SW 1271 (cell line): Measurements from ENCODE around the gene FAM149A.

Source experiments
- DNase-seq, 2 experiments: peaks; one replicate each; lab custom pipeline; 2025; lab: John Stamatoyannopoulos, UW

FAM149A gene

DNA sequence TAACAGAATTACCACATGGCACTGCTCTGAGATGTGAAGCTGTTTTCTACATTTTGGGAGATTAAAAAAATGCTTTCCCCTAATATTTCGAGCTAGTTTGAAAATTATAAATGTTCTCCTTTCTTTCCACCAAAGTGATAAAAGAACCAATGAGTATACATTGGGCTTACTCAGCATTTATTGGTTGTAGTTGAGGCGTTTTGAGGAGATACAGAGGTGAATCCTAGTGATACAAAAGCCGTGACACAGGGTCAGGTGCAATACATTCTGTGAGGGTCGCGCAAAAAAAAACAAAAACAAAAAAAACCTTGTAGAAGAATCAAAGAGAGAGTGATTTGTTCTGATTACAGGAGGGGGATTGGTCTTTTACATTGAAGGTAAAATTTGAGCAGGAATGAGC, 54.5 kb downstream of the FAM149A start:
- DNase-seq: no peak

DNA sequence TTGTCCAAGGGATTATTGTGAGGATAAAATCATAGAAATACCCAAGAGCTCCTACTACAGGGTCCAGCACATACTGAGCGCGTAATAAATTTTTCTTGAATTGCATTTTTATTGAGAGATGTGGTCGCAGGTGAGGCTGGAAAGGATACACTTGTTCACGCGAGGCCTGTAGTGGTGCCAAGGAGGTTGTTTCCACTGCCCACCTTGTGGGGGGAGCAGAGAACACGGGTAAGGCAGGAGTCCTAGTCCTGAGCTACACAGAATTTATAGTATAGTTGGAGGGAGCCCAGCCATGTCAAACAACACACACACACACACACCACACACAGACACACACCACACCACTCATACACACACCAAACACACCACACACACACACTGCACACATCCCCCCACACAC, 55.1 kb downstream of the FAM149A start:
- no peak for DNase-seq

DNA sequence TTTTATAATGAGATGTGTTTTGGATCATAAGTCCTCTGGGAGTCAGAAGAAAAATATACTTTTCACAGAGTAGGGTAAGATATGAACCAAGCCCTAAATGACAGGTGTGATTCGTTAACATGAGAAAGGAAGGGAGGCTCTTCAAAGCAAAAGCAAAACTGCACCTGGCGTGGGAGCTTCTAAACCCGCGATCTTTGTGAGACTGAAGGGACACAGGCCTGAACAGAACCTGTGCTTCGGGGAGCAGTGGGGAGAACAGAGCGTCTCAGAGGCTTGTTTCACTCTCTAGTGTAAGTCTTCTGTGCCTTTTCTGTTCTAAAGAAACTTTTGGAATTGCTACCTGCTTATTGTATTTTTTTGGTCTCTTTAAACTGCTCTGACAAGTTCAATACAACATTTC, 56.6 kb downstream of the FAM149A start:
- DNase-seq: no peak

DNA sequence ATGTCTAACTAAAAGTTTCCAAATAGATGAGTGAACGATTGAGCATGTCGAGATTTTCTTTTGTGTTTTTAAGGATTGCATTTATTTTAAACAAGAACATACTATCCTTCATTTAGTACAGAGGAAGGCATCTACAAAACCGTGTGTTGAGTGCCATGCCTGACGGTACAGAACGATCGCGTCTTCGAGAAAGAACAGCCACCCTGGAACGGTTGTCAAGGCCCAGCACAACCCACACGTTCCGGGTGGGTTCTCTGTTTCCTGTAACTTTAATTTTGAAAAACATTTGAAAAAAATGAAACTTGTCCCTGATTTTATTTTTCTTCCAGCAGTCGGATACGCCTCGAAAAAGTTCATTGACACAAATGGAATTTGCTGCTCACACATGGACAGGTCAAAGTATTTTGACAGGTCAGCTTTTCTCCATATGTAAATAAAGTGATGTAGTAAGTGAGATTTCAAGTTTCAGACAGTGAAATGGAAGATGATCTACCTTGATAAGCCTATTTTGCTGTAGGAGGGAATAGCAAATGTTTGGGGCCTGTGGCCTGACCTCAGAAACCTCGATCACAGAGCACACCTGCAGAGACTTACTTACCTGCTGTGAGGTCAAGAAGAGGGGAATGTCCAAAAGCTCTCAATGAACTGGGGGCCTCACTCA, 62.5 kb downstream of the FAM149A start:
- no peak for DNase-seq

DNA sequence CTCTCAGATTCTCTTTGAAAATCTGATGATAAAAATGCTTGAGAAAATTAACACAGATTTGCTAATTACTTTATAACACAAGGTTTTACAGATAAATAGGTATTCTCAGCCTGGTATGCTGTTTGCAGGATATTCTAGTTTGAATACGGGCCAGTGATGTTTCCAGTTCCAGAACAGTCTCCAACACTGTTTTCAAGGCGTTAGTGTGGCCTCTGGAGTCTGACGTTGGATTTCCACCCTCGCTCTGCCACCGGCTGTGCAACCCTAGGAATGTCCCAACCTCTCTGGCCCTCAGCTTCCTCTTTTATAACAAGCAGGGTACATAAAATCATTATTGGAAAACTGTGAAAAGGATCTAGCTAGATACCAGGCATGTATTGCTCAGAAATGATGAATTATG, 63.1 kb downstream of the FAM149A start:
- DNase-seq: no peak

DNA sequence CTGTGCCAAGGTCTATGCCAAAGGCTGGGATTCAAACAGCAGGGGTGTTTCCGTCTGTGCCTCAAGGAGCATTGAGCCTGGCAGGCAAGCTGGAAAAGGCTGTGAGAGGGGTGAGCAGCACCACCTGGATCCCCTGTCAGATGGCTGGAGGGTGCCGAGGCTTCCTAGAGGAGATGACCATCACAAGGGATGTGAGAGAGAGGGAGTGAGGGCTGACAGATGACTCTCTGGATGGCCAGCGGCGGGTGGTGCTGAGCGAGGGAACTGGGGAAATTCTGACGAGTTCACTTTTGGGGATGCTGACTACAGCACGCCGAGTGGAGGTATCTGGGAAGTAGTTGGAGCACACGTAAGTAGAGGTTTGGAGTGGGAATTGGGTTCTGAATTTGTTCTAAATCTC, 64.2 kb downstream of the FAM149A start:
- no peak for DNase-seq

DNA sequence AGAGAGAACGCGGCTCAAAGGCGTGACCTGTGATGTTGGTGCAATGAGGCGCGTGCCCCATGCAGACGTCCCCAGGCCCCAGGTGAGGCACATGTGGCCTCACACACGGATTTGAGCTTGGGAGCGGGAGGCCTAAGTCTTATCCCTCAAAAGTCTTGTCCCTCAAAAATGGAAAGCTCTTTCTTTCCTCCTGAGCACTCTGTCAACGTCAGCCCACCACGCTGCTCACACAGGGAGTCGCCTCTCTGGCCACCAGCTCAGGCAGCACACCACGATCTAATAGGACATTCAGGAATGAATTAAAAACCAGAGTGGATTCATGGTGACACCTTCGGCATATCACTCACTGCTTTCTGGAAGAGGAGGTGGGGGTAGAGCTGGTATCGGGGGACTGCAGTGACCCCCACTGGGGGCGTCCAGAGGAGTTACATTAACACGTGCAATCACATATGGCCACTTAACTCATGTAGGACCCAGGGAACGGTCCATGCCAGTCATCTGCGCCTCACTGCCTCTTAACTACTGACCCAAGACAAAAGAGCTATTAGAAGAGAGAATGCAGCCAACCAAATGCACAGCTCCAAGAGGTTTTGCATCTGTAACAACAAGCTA, 64.9 kb downstream of the FAM149A start:
- no peak for DNase-seq

DNA sequence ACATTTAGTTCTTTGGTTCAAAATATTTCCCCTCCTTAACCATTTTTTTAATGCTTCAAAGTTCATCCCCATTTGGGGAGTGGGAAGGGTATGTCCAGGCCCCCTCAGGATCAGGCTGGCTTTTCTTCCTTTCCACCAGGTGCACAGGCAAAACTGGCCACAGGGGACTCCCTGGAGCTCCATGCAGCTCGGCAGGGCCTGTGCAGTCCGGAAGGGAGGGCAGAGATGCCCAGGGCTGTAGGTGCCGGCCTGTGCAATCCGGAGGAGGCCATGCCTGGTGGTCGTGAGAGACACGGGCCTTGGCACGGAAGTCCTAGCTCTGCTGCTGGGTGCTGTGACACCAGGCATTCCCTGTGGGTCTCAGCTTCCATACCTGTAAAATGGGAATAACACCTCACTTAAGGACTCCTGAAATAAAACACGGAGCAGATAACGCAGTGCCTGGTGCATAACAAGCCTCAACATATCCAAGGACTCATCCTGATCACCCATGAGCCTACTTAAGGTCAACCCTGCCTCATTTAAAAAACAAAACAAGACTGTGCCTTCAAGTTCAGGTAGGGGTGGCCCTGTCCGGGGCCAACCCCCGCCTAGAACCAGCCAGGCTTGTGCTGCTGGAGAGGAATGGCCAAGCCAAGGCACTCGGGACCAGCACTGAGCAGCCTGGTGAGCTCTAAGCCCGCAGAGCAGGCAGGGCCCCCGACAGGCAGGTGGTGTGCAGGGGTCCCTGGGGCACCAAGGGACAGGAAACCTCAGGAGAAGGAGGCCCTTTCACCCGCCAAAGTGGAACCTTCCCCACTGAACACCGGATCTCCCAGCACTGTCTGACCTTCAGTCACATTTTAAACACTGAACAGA, 65.7 kb downstream of the FAM149A start:
- DNase-seq: no peak

DNA sequence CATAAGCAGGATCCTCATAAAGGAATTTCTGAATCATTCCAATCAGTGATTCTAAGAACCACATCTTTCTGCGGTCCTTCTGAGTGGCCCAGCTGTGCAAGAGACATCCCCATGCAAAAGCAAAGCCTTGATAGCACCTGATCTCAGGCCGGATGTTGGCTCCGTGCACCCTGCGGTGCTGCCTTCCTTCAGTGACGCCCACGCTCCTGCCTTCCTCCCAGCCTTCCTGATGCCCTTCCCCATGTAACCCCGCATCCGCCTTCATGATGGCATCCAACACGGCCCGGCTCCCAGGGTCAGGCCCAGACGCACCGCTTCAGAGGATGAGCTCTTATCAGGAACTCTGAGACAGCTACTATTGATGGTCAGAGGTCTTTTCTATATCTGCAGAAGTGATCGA, 66.5 kb downstream of the FAM149A start:
- DNase-seq: no peak

DNA sequence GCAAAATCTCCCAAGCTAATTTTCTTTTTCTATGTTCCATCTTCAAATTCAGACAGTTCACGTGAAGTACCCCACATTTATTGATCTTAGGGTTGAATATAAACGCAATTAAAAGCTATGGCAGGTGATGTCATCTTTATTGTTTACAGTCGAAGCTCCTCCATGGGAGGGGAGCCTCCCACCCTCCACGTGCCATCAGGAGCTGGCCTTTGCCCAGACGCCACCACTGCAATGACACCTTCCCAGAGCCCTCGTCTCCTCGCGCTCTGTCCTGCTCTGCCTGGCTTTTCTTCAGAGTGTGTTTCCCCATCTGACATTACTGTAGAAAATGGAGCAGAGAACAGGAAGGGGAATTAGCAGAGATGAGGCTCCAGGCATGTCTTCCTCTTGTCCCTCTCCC, 68.0 kb downstream of the FAM149A start:
- DNase-seq: no peak

DNA sequence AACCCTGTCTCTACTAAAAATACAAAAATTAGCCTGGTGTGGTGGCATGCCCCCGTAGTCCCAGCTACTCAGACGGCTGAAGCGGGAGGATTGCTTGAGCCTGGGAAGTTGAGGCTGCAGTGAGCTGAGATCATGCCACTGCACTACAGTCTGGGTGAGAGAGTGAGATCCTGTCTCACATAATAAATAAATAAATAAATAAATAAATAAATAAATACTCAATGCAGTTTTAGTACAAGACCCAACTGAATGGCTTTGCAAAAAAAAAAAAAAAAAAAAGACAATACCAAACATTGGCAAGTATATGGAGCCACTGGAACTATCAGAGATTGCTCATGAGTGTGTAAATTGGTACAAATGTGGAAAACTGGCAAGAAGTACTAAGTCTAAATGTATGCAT, 83.6 kb downstream of the FAM149A start:
- no peak for DNase-seq

DNA sequence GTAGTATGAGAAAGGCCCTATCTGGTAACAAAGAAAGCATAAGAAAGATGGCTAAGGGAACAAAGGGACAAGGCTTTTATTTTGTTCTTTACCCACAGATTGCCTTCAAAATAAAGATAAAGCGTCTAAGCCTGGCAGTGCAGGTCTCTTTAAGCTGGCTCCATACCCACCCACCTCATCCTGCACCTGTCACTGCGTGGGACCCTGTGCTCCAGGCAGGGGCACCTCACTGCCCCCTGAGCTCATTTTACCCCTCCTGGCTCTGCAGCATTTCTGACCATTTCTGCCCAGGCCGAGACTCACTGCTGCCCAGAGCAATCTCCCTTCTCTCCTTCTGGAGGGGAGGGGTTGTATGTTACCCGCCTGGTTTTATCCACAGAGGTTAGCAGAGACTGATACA, 85.2 kb downstream of the FAM149A start:
- DNase-seq: no peak

DNA sequence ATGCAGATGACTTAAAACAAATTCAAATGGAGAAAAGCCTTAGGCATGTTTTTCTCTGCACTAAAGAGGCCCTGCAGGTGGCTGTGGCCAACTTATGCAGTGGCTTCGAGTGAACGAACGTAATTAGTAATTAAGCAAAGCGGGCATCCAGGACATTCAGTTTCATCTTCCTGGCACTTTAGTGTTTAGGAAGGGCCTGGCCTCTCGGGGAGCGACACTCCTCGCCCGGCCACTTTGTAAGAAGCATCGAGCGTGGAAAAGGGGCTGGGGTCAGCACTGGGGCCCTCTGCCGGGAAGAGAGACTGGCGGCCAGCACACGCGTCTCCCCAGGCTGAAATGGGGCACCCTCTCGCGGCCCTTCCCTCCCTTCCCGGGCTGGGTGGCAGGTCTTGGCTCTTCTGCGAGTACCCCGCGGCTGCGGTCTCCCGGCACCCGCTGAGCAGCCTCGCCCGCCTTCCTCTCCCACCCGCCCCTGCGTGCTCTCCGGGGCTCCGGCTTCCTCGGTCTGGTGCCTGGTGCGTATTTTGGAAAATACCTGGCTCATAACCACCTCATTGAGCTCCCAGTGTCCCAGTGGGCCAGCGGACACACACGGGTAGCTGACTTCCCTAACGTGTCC, 86.2 kb downstream of the FAM149A start:
- peak in 1 of 2 experiments; percentile 34 for DNase-seq

DNA sequence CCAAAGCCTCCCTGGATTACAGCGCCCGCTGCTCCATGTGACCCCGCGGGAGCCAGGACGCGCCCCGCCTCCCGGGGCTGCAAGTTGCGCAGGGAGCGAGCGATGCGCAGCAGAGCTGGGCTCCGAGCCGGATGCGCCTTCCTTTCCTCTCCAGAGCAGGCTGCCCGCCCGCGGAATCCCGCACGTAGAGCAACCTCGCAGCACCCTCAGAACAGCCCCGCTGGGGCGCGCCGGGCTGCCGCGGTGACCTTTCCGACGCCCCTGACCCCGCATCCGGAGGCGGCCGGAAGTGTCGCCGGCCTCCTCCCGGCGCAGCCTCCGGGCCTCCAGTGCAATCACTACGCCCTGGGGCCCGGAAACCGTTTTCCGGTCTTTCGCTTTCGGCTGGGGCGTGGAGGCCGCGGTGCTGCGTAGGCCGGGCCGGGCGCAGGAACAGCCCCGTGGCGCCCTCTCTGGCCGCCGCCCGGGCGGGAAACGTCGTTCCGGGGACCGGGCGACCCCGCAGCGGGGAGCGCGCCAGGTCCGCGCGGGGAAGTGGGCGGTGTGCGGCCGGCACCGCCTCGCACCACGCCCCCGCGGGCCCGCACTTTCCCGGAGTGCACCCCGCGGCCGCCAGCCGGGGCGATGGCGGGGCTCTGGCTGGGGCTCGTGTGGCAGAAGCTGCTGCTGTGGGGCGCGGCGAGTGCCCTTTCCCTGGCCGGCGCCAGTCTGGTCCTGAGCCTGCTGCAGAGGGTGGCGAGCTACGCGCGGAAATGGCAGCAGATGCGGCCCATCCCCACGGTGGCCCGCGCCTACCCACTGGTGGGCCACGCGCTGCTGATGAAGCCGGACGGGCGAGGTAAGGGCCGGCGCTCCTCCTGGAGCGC, 86.9 kb downstream of the FAM149A start, which contains the start of gene CYP4V2:
Gene CYP4V2, plus strand, starts transcription at position 368 of the 866 bp plus-strand sequence. Its CDS starts 257 bp downstream, at position 625.
- DNase-seq: peak; percentile 25 to 51

DNA sequence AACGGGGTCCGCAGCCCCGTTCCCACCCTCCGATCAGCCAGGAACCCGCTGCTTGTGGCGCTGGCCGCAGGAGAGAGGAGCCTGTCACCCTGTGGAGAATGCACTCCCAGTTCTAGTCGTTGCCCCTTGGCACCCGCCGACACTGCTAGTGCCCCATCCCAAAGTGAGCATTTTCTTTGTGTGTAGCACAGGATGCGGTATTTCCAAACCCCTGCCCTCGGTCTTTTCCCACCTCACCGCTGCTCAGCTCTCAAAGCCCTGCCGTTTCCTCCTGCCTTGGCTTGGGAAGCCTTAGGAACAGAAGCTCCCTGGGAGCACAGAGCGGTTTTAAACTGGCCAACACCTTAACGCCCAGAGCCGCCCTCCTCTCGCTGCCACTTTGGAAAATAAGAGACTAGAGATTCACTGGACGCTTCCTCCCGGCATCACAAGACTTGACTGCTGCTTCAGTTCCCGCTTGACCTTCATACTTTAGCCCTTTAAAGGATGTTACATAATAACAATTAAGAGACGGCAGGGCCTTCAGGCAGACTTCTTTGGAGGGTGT, 87.6 kb downstream of the FAM149A start:
- peak in 1 of 2 experiments; percentile 21 for DNase-seq

DNA sequence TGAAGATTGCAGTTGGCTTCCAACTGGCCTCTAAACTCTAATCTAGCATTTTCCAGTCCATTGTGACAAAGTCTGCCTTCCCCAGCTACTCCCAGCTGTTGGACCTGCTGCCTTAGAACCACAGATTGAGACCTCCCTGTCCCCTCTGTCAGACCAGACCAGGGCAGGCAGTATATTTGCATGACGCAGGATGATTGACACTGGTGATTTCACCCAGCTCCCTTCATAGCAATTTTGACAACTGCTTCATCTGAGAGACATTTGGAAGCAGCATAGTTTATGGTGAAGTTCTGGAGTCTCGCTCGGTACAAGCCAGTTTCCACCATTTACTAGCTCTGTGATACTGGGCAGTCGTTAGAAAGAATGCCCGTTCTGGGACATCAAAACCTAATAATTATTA, 89.3 kb downstream of the FAM149A start:
- no peak for DNase-seq

DNA sequence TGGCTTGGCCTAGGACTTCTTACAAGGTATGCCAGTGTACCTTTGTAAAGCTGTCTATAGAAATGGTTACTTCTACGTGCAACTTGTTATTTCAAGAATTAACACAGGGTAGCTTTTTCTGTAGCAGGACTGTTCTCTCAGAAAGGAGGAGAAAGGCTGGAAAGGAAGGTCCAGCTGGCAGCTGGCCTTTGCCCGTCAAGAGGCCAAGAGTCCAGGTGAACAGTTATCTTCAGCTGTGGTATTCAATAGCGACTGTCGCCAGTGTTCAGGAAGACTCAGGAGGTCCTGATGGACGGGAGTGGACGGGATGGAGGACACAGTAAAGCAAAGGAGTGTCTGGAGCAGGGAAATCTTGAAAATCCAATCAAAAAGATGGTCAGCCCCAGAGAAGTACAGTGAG, 91.6 kb downstream of the FAM149A start:
- DNase-seq: no peak

DNA sequence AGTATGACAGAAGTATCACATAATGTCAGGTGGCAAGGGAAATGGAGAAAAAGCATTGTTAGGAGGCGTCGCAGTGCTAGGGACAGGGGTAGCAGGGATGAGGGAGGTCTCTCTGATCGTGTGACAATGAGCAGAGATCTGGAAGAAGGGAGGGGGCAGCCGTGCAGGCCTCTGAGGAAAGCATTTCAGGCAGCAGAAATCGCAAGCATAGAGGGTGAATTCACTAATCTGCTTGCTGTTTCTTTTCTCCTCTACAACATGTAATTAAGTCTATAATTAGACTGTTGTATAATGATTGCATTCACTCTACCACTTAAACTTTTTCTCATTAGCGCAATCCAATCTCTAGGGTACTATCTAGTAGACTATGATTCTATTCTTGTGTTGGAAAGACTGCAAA, 96.0 kb downstream of the FAM149A start:
- DNase-seq: no peak

DNA sequence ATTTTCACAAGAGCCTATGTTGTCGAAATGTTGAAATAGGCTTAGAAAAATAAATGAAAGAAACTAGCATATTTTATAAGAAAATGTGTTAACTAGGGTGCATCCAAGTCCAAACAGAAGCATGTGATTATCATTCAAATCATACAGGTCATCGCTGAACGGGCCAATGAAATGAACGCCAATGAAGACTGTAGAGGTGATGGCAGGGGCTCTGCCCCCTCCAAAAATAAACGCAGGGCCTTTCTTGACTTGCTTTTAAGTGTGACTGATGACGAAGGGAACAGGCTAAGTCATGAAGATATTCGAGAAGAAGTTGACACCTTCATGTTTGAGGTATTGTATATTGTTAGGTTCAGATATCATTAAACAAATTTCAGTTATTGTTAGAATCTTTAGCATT, 96.5 kb downstream of the FAM149A start:
- DNase-seq: no peak

DNA sequence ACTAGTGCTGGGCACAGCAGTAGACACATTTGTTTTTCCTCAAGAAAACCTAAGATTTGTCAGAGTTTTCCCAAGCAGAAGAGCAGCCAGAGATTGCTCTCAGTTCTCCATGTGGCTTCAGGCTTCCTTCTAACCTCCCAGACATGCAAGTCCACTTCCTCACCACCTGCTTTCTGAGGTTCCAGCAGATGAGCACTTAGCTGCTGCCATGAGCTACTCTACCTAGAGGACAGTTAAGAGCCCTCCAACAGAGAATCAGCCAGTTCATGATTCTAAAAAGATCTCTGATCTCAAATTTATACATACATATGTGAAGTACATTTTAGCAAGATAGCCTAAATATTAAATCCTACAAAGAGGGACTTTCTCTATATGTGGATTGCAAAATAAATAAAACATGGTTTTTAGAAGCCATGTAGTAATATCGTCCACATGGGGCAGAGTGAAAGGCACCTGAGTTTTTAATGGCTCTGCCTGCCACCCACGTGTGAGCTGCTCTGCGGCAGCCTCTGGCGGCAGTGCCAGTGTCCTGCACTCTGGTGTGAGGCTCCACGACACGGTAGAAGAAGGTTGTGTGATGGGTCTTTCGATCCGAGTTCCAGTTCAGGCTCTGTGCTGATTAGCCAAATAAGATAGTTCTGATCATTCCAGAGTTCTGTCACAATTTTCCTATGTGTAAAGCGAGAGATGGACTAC, 97.2 kb downstream of the FAM149A start:
- peak in 1 of 2 experiments; percentile 41 for DNase-seq
